CD14-positive monocyte (primary cell): ENCODE results near the gene SFXN4. TPM values are rescaled to one million over a fixed set of nuclear protein-coding genes. Genes with fewer than 3 reads are reported as not detected.
A peak's percentile ranks its signal among the peaks of the same experiment; 100 is the strongest.

Experiments
- DNase-seq, 3 donors: peaks; one replicate each; pipeline ENCODE4 v3.0.0-alpha.2; 2011 to 2022
- H2AFZ ChIP-seq: 2 replicates; pipeline ENCODE4 v1.6.0; 2012; ENCODE audit warnings: mild to moderate bottlenecking, low read depth, low read length, inconsistent platforms; ENCODE audit not compliant: insufficient read depth, poor library complexity, severe bottlenecking
- H3K27ac ChIP-seq, 2 donors: 1 replicate in 1 of 2; 2 replicates in 1 of 2; pipeline ENCODE4 v1.5.1; 2012 to 2013; ENCODE audit warnings: low read length in 2 of 2, control low read depth in 1 of 2, inconsistent platforms in 1 of 2, low read depth in 1 of 2, mild to moderate bottlenecking in 1 of 2
- H3K27me3 ChIP-seq, 2 donors: one replicate each; pipeline versions ENCODE4 v1.6.0 to v1.6.1; 2011 to 2013; ENCODE audit warnings: low read length in 2 of 2; ENCODE audit not compliant: control insufficient read depth in 2 of 2, insufficient read depth in 2 of 2
- H3K36me3 ChIP-seq, 2 donors: replicated peaks in 1 of 2; 1 replicate in 1 of 2; 2 replicates in 1 of 2; pipeline versions ENCODE4 v1.5.1 to v1.6.1; 2012 to 2013; ENCODE audit warnings: low read length in 2 of 2, control low read depth in 1 of 2, inconsistent platforms in 1 of 2, mild to moderate bottlenecking in 1 of 2; ENCODE audit not compliant: insufficient read depth in 2 of 2, control insufficient read depth in 1 of 2
- H3K4me1 ChIP-seq, 2 donors: 1 replicate in 1 of 2; 2 replicates in 1 of 2; pipeline versions ENCODE4 v1.5.1 to v1.6.1; 2012 to 2013; ENCODE audit warnings: low read length in 2 of 2, control low read depth in 1 of 2, inconsistent platforms in 1 of 2, mild to moderate bottlenecking in 1 of 2, moderate library complexity in 1 of 2; ENCODE audit not compliant: insufficient read depth in 2 of 2, control insufficient read depth in 1 of 2
- H3K4me2 ChIP-seq: replicated peaks from 2 replicates; pipeline ENCODE3; 2012; ENCODE audit warnings: low read length, moderate library complexity, mild to moderate bottlenecking; ENCODE audit not compliant: poor library complexity, severe bottlenecking; ENCODE audit errors: extremely low read depth
- H3K4me3 ChIP-seq, 3 experiments: fragments of 200-600 bp in 1 of 3; sonication (generic) in 1 of 3; replicated peaks in 1 of 3; 1 replicate in 2 of 3; 2 replicates in 1 of 3; pipeline ENCODE4 v1.5.1; 2011 to 2013; ENCODE audit warnings: low read length in 3 of 3, mild to moderate bottlenecking in 3 of 3, control low read depth in 2 of 3, low read depth in 2 of 3, inconsistent platforms in 1 of 3, moderate library complexity in 1 of 3
- H3K79me2 ChIP-seq: 2 replicates; pipeline ENCODE4 v1.6.0; 2012; ENCODE audit warnings: mild to moderate bottlenecking, control low read depth, inconsistent platforms, low read length, moderate library complexity; ENCODE audit not compliant: insufficient read depth
- H3K9ac ChIP-seq: 2 replicates; pipeline ENCODE4 v1.6.0; 2017; ENCODE audit warnings: low read length, mild to moderate bottlenecking; ENCODE audit not compliant: insufficient read depth, poor library complexity, severe bottlenecking
- H3K9me3 ChIP-seq, 2 donors: replicated peaks in 1 of 2; 1 replicate in 1 of 2; 2 replicates in 1 of 2; pipeline versions ENCODE4 v1.5.1 to v1.6.1; 2012 to 2013; ENCODE audit warnings: low read length in 2 of 2, control low read depth in 1 of 2; ENCODE audit not compliant: control insufficient read depth in 1 of 2, insufficient read depth in 1 of 2
- H4K20me1 ChIP-seq: 2 replicates; pipeline ENCODE4 v1.6.0; 2012; ENCODE audit warnings: mild to moderate bottlenecking, low read length, control low read depth, moderate library complexity; ENCODE audit not compliant: insufficient read depth
- H3K27ac Mint-ChIP-seq, 7 donors: one replicate each; pipeline ENCODE4 v1.8.0; 2020; ENCODE audit warnings: mild to moderate bottlenecking in 7 of 7, mixed read lengths in 7 of 7, moderate library complexity in 6 of 7, inconsistent platforms in 2 of 7
- H3K27me3 Mint-ChIP-seq, 3 donors: one replicate each; pipeline ENCODE4 v1.8.0; 2021 to 2022; ENCODE audit warnings: low read depth in 3 of 3, mild to moderate bottlenecking in 3 of 3, mixed read lengths in 3 of 3, moderate library complexity in 3 of 3, inconsistent platforms in 1 of 3
- H3K36me3 Mint-ChIP-seq, 2 donors: one replicate each; pipeline ENCODE4 v1.8.0; 2020; ENCODE audit warnings: mixed read lengths in 2 of 2, inconsistent platforms in 1 of 2, mild to moderate bottlenecking in 1 of 2
- H3K4me1 Mint-ChIP-seq: one replicate; pipeline ENCODE4 v1.8.0; 2020; ENCODE audit warnings: mild to moderate bottlenecking, mixed read lengths
- H3K4me3 Mint-ChIP-seq, 2 donors: one replicate each; pipeline ENCODE4 v1.8.0; 2020; ENCODE audit warnings: mild to moderate bottlenecking in 2 of 2, mixed read lengths in 2 of 2, moderate library complexity in 1 of 2
- H3K9me3 Mint-ChIP-seq, 7 donors: one replicate each; pipeline ENCODE4 v1.8.0; 2020 to 2022; ENCODE audit warnings: mixed read lengths in 7 of 7, mild to moderate bottlenecking in 6 of 7, moderate library complexity in 6 of 7, inconsistent platforms in 2 of 7
- WGBS: methylation state at CpG from one replicate; pipeline ENCODE4 v1.1.5; 2013; ENCODE audit warnings: missing lambda C conversion rate; ENCODE audit not compliant: insufficient coverage; 5-methylcytosine and 5-hydroxymethylcytosine counted together
- intact Hi-C, 2 donors: fragments of 100-400 bp; cut with micrococcal nuclease; formaldehyde crosslinking; loops; one replicate each; pipeline versions ENCODE4 v1.15.0 to v1.15.1; 2023
- polyA plus RNA-seq, 3 donors: library from polyadenylated mRNA; depleted of rRNA in 1 of 3; unstranded in 2 of 3; stranded (reverse) in 1 of 3; fragments of 300-500 nt in 2 of 3; fragments of >200 nt in 1 of 3; fragmentation: Illumina TruSeq in 2 of 3; gene quantifications; 1 replicate in 2 of 3; 2 replicates in 1 of 3; pipeline ENCODE4 v1.2.3, GENCODE V29; 2012 to 2021
- TF ChIP-seq, protein P1 (sequence below): fragments of 200-600 bp; IDR thresholded peaks from one replicate; pipeline ENCODE4 v1.8.0; 2022; ENCODE audit warnings: antibody characterized with exemption, mild to moderate bottlenecking

Gene SFXN4
- polyA plus RNA-seq, 3 donors: 8.3 to 20.4 (median 18.3) TPM

DNA sequence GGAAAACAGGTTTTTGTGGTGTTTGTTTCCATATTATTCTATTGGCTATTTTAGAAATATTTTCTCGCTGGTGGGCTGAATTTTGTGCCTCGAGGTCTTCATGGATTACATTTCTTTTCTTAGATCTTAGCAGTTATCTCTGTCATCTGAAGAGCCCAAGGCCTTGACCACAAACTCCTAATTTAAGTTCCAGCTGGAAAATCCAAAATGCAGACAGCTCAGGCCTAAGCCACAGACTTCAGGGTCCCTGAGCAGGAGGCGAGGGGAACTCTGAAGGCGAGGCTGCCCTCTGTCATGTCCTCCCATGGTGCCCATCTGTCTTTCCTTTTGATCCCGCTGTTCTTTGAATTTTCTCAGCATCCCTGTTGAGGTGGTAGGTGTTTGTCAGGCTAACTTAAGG is 47.3 kb downstream of the SFXN4 start:
- peak overlapping the region in 4 of 7 donors; percentile 45 to 80 (median 66) for H3K27ac Mint-ChIP-seq
- Histone ChIP-seq H3K4me1 (peaks cover 31 to 32% of the 10 kb centered on the region in 2 donors), H3K79me2 (peaks cover 83% of the 10 kb centered on the region), H3K9ac (no peak overlapping the region), H3K36me3 (peaks cover 67 to 97% of the 10 kb centered on the region in 2 donors), H3K4me2 (no peak overlapping the region), H4K20me1 (peaks cover 28% of the 10 kb centered on the region), H3K9me3 (no peaks in the 10 kb centered on the region), H3K27ac (no peak overlapping the region), H3K27me3 (no peaks in the 10 kb centered on the region), H2AFZ (no peak overlapping the region), H3K4me3 (no peak overlapping the region)
- intact Hi-C loops: no loop called here
- H3K4me3 Mint-ChIP-seq: no peak overlapping the region
- peaks cover 0 to 3% (median 0%) of the 10 kb centered on the region in 3 donors for H3K27me3 Mint-ChIP-seq
- 100% methylated on average over 1 of the region's 5 CpGs for WGBS
- no peak for DNase-seq
- peaks cover 33% of the 10 kb centered on the region for H3K4me1 Mint-ChIP-seq
- H3K36me3 Mint-ChIP-seq: peaks cover 51 to 94% of the 10 kb centered on the region in 2 donors
- H3K9me3 Mint-ChIP-seq: peaks cover 0 to 3% (median 0%) of the 10 kb centered on the region in 7 donors
- TF ChIP-seq, protein P1, sequence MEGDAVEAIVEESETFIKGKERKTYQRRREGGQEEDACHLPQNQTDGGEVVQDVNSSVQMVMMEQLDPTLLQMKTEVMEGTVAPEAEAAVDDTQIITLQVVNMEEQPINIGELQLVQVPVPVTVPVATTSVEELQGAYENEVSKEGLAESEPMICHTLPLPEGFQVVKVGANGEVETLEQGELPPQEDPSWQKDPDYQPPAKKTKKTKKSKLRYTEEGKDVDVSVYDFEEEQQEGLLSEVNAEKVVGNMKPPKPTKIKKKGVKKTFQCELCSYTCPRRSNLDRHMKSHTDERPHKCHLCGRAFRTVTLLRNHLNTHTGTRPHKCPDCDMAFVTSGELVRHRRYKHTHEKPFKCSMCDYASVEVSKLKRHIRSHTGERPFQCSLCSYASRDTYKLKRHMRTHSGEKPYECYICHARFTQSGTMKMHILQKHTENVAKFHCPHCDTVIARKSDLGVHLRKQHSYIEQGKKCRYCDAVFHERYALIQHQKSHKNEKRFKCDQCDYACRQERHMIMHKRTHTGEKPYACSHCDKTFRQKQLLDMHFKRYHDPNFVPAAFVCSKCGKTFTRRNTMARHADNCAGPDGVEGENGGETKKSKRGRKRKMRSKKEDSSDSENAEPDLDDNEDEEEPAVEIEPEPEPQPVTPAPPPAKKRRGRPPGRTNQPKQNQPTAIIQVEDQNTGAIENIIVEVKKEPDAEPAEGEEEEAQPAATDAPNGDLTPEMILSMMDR: no peak

DNA sequence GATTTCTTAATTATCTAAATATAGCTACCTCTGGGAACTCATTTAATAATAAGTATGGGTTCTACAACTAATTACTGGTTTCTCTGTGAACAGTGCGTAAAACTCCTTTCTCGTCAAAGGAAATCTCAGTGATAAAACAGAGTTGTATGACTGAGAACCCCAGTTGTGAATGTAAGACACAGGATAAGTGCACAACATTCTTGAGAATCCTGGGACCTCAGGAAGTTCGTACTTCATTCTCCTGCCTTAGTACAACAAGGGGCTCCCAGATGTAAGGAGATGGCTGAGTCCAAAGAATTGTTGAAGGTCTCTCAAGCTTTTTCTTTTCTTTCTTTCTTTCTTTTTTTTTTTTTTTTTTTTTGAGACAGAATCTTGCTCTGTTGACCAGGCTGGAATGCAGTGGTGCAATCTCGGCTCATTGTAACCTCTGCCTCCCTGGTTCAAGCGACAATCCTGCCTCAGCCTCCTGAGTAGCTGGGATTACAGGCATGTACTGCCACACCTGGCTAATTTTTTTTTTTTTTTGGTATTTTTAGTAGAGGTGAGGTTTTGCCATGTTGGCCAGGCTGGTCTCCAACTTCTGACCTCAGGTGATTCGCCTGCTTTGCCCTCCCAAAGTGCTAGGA is 49.1 kb downstream of the SFXN4 start:
- Histone ChIP-seq H3K4me3 (no peak overlapping the region), H3K9ac (no peak overlapping the region), H4K20me1 (peaks cover 25% of the 10 kb centered on the region), H3K79me2 (peaks cover 78% of the 10 kb centered on the region), H3K36me3 (peaks cover 57 to 93% of the 10 kb centered on the region in 2 donors), H3K4me2 (no peak overlapping the region), H3K4me1 (peaks cover 47 to 50% of the 10 kb centered on the region in 2 donors), H2AFZ (no peak overlapping the region), H3K27me3 (no peaks in the 10 kb centered on the region), H3K27ac (peak overlapping the region in 1 of 2 donors; percentile 65), H3K9me3 (no peaks in the 10 kb centered on the region)
- H3K4me3 Mint-ChIP-seq: no peak overlapping the region
- 100% methylated on average over 2 of the region's 6 CpGs for WGBS
- peak overlapping the region in 2 of 7 donors; percentile 57 to 71 for H3K27ac Mint-ChIP-seq
- H3K27me3 Mint-ChIP-seq: peaks cover 0 to 3% (median 0%) of the 10 kb centered on the region in 3 donors
- H3K36me3 Mint-ChIP-seq: peaks cover 45 to 93% of the 10 kb centered on the region in 2 donors
- peaks cover 0 to 3% (median 0%) of the 10 kb centered on the region in 7 donors for H3K9me3 Mint-ChIP-seq
- DNase-seq: no peak
- intact Hi-C loops: no loop called here
- TF ChIP-seq, protein P1: no peak
- H3K4me1 Mint-ChIP-seq: peaks cover 43% of the 10 kb centered on the region
